ACC112 (cell line): Measurements from ENCODE around the gene TMC6.
"Not testable (repeated sequence)": the region's sequence is repeated elsewhere in the genome, so short reads cannot be mapped to it uniquely, and the experiment has no call there.

Experiments used
- H2AFZ ChIP-seq: fragments of 200-600 bp; sonication (generic); one replicate; pipeline ENCODE4 v1.6.0; 2017; ENCODE audit warnings: antibody characterized with exemption, low read length; ENCODE audit not compliant: unreplicated experiment
- H3K27ac ChIP-seq: fragments of 200-600 bp; sonication (generic); 2 replicates; pipeline ENCODE4 v1.5.1; 2014; ENCODE audit warnings: low read depth, mild to moderate bottlenecking, antibody characterized with exemption, low read length, moderate library complexity
- H3K27me3 ChIP-seq: fragments of 200-600 bp; sonication (generic); 2 replicates; pipeline ENCODE4 v1.6.1; 2014; ENCODE audit warnings: mild to moderate bottlenecking, antibody characterized with exemption, low read length, moderate library complexity, mixed read lengths; ENCODE audit not compliant: insufficient read depth
- H3K36me3 ChIP-seq: fragments of 200-600 bp; sonication (generic); 2 replicates; pipeline ENCODE4 v1.6.1; 2016; ENCODE audit warnings: mild to moderate bottlenecking, antibody characterized with exemption, low read length, moderate library complexity, mixed read lengths; ENCODE audit not compliant: insufficient read depth
- H3K4me1 ChIP-seq: fragments of 200-600 bp; sonication (generic); one replicate; pipeline ENCODE4 v1.6.1; 2016; ENCODE audit warnings: low read length, mixed read lengths; ENCODE audit not compliant: insufficient read depth, unreplicated experiment, control insufficient read depth
- H3K4me3 ChIP-seq: fragments of 200-600 bp; sonication (generic); 2 replicates; pipeline ENCODE4 v1.5.1; 2014; ENCODE audit warnings: mild to moderate bottlenecking, low read depth, low read length
- H3K79me2 ChIP-seq: fragments of 200-600 bp; sonication (generic); one replicate; pipeline ENCODE4 v1.6.0; 2016; ENCODE audit warnings: low read length; ENCODE audit not compliant: control insufficient read depth, unreplicated experiment, insufficient read depth

TMC6 gene

GRCh38 chr17:78117027-78117981 is 11.3 kb downstream of the TMC6 start:
- no peaks in the 10 kb centered on the region for H3K36me3 ChIP-seq
- no peaks in the 10 kb centered on the region for H3K27me3 ChIP-seq
- no peak overlapping the region for H3K4me3 ChIP-seq
- H3K4me1 ChIP-seq, result no peaks in the 10 kb centered on the region
- H3K79me2 ChIP-seq, result no peaks in the 10 kb centered on the region
- H2AFZ ChIP-seq, result no peak overlapping the region
- no peak overlapping the region for H3K27ac ChIP-seq

- no peak overlapping the region for H3K27ac ChIP-seq
- H3K4me3 ChIP-seq, result no peak overlapping the region
- H3K79me2 ChIP-seq, result no peaks in the 10 kb centered on the region
- H2AFZ ChIP-seq, result no peak overlapping the region
- no peaks in the 10 kb centered on the region for H3K36me3 ChIP-seq
- no peaks in the 10 kb centered on the region for H3K4me1 ChIP-seq
- no peaks in the 10 kb centered on the region for H3K27me3 ChIP-seq
Observed at GRCh38 chr17:78116411-78116810, 12.1 kb downstream of the TMC6 start.

- not testable (repeated sequence) for H3K27me3 ChIP-seq, H3K4me3 ChIP-seq, H3K36me3 ChIP-seq
Observed at GRCh38 chr17:78115803-78116202, 12.8 kb downstream of the TMC6 start.

GRCh38 chr17:78114831-78115723 is 13.5 kb downstream of the TMC6 start:
- Histone ChIP-seq H3K27me3 (no peaks in the 10 kb centered on the region), H3K36me3 (no peaks in the 10 kb centered on the region), H3K79me2 (no peaks in the 10 kb centered on the region), H3K27ac (no peak overlapping the region), H3K4me3 (no peak overlapping the region), H2AFZ (no peak overlapping the region), H3K4me1 (no peaks in the 10 kb centered on the region)

More at GRCh38 chr17:78115803-78116202, 12.8 kb downstream of the TMC6 start:
- H2AFZ ChIP-seq, H3K79me2 ChIP-seq, H3K27ac ChIP-seq, H3K4me1 ChIP-seq: not testable (repeated sequence)

DNA sequence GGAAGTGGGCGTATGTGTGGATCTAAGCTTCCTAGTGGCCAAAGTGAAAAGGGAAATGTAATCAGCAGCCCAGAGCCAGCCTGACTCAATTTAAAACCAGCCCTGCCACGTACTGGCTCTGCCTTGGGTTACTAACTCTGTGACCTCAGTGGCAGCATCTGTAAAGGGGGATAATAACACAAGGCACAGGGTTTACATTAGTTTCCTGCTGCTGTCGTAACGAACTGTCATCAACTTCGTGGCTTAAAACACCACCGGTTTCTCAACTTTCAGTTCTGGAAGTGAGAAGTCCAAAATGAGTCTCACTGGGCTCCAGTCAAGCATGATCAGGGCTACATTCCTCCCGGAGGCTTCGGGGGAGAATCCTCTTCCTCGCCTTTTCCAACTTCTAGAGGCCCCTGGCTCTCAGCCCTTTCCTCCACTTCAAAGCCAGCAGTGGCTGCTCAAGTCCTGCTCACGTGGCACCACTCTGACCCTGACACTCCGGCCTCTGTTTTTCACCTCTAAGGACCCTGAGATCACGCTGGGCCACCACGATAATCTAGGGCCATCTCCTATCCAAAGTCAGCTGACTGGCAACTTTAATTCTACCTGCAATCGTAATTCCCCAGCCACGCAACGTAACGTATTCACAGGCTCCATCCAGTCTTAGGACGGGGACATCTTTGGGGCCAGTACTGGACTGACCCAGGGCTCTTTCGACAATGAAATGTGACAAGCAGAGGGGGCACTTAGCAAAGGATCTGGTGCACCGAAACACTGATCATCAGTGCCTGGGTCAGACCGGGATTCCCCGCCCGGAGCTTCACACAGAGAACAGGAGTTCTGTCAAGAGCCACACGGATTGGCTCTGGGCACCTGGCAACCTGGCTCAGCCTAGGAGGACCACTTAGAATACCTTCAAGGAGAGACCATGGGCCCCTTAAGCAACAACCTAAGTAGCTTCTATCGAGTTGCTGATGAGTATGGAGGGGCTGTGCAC is 14.5 kb downstream of the TMC6 start:
- H3K36me3 ChIP-seq, result no peaks in the 10 kb centered on the region
- no peak overlapping the region for H2AFZ ChIP-seq
- H3K27me3 ChIP-seq, result no peaks in the 10 kb centered on the region
- no peak overlapping the region for H3K4me3 ChIP-seq
- no peaks in the 10 kb centered on the region for H3K79me2 ChIP-seq
- no peaks in the 10 kb centered on the region for H3K4me1 ChIP-seq
- H3K27ac ChIP-seq, result no peak overlapping the region

- no peak overlapping the region for H2AFZ ChIP-seq
- H3K36me3 ChIP-seq, result no peaks in the 10 kb centered on the region
- H3K4me3 ChIP-seq, result no peak overlapping the region
- no peaks in the 10 kb centered on the region for H3K27me3 ChIP-seq
- no peaks in the 10 kb centered on the region for H3K79me2 ChIP-seq
- no peaks in the 10 kb centered on the region for H3K4me1 ChIP-seq
- no peak overlapping the region for H3K27ac ChIP-seq
Observed at GRCh38 chr17:78112518-78113471, 15.8 kb downstream of the TMC6 start.

- Histone ChIP-seq H2AFZ (no peak overlapping the region), H3K4me3 (no peak overlapping the region), H3K4me1 (no peaks in the 10 kb centered on the region), H3K27ac (no peak overlapping the region), H3K27me3 (no peaks in the 10 kb centered on the region), H3K36me3 (no peaks in the 10 kb centered on the region), H3K79me2 (no peaks in the 10 kb centered on the region)
Observed at GRCh38 chr17:78111727-78112517, 16.6 kb downstream of the TMC6 start.

GRCh38 chr17:78111016-78111726 is 17.4 kb downstream of the TMC6 start:
- Histone ChIP-seq H3K27ac (no peak overlapping the region), H2AFZ (no peak overlapping the region), H3K36me3 (no peaks in the 10 kb centered on the region), H3K4me1 (no peaks in the 10 kb centered on the region), H3K27me3 (no peaks in the 10 kb centered on the region), H3K79me2 (no peaks in the 10 kb centered on the region), H3K4me3 (no peak overlapping the region)
